GM18907 (cell line): ENCODE data around the gene REPS2.

Experiments used
- ATAC-seq: cut with Tn5 transposase; IDR thresholded peaks from one replicate; pipeline ENCODE4 v1.9.1; 2021; ENCODE audit warnings: mild to moderate bottlenecking, moderate library complexity; ENCODE audit not compliant: unreplicated experiment

REPS2 gene

DNA sequence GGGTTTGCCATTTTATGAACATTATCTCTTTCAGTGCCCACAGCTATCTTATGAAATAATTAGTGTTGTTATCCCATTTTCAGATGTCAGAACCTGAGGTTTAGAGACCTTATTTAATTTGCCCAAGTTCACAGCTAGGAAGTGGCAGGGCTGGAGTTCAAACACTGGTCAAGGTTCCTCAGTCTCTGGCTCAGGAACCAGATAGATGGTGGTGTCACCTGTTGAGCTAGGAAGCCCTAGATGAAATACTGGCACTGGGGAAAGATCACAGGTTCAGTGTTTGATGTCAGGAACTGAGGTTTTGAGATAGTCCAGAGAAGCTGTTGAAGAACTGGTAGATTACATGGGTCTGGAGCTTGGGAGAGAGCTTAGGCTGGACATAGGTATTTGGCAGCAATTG lies 85.4 kb downstream of the REPS2 start:
- no peak for ATAC-seq

DNA sequence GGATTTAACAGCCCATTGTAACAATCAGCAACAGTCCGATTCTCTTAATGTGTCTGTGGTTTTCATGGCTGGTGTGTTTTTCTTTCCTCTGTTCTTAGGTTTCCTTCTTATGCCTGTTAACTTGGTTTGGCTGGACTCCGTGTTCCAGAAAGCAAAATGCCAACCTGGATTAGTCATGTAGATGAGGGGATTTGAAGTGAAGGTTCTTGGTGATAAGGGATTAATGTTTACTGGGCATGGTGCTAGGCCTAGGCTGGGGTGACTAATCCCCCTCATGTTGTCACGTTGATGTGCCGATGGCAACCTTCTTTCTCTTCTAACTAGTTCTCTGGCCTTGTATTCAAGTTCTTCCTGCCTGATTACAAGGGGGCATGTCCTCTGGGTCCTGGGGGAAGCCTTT lies 85.9 kb downstream of the REPS2 start:
- ATAC-seq, result no peak

DNA sequence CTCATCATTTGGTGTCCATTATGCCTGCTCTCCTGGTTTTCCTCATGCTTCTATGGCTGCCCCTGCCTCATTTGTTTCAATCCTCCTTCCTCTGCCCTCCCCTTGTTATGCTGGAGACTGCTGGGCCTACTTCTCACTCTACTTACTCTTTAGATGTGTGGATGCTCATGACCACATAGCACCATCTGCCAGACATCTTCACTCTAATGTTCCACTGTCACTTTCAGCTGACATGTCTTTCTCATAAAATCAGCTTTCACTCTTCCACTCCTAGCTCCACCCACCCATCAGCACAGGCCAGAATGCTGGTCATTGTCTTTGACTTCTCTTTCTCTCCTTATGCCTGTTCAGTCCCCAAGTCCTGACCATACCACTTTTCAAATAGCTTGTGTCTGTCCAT lies 86.8 kb downstream of the REPS2 start:
- ATAC-seq, result no peak

DNA sequence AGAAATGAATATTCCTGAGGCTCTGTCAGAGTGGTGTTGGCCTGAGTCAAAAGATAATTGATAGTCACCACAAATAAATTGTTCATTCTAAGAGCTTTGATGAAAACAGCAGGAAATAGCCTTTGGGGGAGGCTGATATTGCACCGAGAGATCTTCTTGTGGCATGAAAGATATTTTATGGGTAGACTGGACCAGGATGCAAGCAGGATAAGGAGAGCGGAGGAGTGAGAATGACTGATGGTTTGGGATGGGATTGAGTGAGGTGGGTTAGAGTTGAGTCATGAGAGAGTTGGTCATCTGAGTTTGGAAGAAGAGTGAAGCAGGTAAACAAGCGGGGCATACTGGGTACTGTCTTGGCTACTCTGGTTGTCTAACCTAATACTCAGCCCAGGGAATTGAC lies 88.7 kb downstream of the REPS2 start:
- no peak for ATAC-seq

DNA sequence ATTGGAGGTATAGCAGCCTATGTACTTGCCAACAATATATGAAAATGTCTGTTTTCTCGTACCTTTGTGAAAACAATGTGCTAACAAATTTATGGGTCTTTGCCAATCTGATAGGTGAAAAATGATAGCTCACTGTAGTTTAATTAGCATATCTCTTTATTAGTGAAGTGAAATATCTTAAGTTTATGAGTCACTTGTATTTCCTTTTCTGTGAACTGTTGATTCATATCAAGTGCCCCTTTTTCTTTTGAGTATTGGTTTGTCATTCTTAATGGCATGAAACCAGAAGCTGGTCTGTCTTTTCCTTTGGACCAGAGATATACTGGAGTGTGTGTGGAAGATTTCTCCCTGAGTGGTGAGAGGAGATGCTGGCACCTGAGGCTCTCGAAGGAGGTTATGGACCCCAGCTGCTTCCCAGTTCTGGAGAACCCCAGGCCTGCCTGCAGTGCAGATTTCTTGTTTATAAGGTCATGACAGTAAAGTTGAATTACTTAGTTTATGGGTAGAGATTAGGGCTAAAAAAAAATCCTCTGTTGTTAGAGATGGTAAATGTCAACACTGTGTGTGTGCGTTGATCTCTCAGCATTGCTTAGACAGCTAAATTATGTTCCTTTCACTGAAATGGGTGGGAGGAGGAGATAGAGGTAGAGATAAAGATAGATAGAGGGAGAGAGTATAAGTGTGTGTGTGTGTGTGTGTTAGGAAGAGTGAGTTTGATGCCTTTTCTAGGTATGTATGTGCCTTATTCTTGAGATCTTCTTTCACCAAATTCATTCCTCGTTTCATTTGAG lies 89.9 kb downstream of the REPS2 start:
- no peak for ATAC-seq

DNA sequence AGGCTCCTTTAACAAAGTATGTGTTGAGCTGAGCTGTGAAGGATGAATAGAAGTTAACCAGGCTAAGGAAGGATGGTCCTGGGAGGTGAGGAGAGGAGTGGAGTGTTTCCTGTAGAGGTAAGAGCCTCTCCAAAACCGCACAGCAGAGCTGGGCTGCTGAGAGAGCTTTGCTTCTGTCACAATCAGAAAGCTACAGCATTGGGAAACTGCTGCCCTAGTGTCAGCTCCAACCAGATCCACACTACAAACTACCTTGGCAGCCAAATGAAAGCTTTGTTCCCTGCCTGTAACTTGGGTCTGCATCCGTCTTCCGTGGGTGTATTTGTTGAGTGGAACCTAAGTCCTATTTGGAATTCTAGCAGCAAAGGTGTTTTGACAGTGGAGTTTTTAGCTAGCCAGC lies 91.8 kb downstream of the REPS2 start:
- ATAC-seq, result no peak

DNA sequence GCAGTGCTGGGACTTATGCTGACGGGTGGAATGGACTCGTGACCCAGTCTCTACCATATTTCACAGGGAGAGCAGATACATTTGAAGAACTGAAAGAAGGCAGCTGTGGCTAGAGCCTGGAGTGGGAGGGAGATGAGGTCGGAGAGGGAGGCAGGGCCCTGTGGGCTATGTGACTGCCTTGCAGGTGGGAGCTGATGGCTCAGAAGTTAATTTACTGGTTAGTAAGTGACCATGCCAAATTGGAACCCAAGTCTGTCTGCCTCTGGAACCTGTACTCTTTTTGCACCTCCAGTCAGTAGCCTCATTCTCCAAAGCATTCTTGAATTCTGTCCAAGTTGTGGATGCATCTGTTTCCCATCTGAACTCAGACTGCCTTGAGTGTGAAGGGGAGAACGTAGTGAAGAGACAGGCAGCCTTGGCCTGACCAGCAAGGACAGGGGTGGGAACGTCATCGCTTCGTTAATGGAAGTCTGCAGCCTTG lies 92.3 kb downstream of the REPS2 start:
- ATAC-seq, result no peak

DNA sequence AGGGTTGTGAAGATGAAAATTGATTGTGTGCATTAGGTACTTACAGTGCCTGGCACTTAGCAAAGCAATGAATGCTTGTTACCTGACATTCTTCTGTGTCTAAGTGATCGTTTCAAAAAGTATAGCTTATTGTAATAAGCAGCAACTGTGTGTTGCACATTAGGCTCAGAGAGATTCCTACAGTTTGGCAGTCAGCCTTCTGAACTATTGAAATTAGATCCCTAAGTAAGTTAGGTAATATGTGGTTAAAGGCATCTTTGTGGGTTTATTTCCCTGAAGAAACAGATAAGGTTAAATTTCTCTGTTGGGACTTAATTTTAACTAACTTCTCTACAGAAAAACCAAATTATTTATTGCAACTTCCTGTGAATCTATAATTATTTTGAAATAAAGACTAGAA lies 93.4 kb downstream of the REPS2 start:
- ATAC-seq, result no peak

DNA sequence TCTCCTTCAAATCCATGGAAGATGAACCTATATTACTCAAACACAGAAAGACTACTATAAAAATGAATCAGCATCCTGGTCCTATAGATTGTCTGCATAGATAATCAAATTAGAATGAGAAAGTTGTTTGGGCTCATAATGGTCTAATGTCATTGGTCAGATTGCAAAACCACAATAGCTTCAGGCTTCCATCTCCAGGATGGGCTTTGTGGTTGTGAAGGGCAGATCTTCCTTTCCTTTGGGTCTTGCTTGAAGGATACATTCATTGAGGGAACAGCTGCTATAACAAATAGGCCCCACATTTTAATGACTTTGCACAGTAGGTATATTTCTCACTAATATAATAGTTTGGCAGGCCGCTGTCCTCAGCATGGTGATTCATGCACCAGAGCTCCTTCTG lies 94.3 kb downstream of the REPS2 start:
- ATAC-seq, result no peak

DNA sequence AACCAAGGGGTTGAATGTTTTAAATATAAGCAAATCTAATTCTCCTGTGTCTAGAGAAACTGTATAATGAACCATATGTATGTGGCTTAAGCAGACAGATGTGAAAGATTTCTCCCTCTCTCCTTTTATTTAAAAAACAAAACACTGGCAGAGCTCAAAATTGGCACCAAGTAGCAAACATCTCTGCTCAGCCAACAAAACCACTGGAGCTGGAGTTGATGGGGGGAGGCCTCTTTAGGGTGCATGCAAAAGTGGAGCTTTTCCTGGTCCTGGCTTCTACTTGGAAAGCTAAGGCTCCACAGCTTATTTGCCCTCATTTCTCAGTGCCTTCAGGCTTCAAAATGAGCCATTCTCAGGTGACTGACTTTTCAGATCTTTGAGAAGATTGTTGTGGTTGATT lies 95.6 kb downstream of the REPS2 start:
- ATAC-seq, result no peak

DNA sequence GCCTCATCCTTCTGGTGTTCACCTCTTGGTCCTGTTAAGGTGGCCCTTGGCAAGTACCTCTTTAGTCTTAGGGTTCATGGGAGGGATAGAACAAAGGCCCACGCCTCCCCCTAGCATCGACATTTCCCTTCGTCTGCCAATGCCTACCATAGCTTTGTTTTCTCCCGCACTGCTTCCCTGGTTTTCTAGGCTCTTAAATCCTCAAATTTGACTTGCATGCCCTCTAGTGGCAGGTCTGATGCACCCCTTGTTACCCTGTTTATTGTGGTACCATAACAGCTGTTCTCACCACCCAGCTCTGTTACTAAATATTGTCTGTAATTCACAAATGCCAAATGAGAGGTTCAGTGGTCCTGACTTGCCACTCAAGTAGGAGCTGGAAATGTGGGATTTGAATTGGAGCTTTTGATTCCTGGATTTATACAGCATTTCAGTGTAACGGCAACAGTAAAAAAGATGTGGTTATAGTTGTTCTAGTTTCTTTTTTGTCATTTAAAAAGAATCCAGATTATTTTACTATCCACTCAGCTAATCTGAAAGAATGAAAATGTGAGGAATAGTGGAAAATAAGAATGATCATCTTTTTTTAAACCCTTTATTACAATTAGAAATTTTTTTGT lies 100.1 kb downstream of the REPS2 start:
- no peak for ATAC-seq

DNA sequence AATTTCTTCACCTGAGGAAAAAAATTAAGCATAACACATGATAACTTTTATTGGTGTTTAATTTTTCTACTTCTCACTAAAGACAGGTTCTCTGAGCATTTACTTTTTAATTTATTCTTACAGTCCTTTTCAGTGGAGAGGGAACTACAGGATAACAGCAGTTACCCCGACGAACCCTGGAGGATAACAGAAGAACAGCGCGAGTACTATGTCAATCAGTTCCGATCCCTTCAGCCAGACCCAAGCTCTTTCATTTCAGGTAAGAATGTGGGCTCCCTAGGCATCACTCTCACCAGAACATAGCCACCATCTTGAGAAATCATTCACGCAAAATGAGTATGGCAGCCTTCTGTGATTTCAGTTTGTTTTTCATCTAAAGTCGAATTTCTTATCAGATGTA lies 100.8 kb downstream of the REPS2 start:
- ATAC-seq, result no peak

DNA sequence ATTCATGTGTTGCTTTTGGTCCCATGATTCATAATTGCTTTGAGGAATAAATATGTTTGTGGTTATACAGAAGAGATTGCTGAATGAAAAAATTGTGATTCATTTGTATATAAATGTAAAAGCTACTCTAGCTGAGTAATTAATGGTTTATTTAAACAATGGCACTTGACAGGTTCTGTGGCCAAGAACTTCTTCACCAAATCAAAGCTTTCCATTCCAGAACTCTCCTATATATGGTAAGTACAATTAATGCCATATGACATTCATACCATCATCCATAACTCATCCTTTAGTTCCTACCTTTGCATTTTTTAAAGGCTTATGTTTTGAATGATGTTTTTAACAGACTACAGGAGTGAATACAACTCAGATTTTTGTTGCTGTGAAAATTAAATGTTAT lies 105.8 kb downstream of the REPS2 start:
- no peak for ATAC-seq

DNA sequence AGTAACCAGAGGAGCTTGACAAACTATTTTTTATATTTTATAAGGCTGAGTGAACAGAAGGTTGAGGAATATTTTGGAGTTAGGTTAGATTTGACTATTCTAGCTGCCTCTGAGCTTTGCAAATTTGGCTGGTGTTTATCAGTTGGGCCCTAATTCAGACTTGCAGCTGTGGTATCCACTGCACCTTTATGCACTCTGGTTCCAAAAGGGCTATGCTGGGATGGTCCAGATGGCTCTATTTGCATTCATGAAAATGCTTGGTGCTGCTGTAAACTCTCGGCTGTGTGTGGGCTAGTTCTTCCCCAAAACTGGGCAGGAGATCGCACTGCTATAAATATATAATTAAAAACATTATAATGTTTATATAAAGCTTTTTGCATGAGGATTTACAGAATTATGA lies 106.3 kb downstream of the REPS2 start:
- ATAC-seq, result no peak

DNA sequence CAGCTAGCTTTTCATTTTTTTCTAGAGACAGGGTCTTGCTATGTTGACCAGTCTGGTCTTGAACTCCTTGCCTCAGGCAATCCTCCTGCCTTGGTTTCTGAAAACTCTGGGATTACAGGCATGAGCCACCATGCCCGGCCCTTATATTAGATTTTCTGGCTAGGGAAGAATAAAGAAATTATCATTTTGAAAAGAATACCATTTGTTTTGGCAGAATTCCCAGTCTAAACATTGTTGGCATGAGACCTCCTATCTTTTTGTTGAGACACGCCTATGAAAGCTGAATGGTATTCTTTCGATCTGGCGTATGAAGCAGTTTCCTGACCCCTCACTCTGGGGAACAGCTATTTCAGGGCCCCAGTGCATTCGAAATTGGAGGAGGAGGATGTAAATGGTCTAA lies 107.0 kb downstream of the REPS2 start:
- no peak for ATAC-seq

DNA sequence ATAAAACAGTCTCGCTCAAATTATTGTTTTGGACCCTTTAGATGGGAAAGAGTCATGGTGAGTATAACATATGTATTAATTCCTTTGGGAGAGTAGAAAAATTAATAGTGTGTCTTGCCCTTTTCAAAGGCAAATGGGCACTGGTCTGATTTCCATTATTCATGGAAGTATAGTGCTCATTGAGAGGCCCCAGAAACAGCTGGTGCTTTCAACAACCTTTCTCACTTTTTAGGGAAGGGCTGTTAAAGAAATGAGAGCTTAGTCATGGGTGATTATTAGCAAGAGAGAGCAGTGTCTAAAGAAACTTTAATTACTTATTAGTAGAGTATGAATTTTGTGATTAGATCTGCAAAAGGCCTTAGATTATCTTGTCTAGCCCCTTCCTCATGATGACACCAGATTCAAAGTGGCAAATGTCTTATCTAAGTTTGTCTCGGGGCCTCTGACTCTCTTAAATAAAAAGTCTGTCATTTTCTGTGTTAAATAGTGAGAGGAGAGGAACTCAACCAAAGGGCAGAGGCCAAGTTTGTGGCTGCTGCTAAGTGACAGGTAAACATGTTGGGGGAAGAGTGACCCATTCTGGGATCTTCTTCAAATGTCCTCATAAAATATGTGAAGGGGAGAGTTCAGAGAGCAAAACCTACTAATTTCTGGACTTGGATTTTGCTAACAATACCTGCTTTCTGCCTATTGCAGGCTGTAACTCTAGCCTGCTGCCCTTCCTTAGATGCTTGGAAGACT lies 110.6 kb downstream of the REPS2 start:
- no peak for ATAC-seq

DNA sequence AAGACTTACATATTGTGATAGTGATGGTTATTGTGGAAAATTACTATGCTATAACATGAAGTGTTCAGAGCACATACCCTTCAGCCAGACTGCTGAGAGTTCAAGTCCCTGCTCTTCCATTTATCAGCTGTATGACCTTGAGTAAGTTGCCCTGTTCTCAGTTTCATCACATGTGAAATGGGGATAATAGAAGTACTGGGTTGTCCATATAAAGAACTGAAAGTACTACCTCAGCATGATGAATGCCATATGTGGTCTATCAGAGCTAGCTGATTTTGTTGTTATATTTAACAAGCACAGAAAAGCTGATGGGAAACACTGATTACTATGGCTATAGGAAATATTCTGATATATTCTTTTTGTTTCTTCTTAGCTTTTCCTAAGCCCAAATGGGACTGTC lies 115.6 kb downstream of the REPS2 start:
- no peak for ATAC-seq

DNA sequence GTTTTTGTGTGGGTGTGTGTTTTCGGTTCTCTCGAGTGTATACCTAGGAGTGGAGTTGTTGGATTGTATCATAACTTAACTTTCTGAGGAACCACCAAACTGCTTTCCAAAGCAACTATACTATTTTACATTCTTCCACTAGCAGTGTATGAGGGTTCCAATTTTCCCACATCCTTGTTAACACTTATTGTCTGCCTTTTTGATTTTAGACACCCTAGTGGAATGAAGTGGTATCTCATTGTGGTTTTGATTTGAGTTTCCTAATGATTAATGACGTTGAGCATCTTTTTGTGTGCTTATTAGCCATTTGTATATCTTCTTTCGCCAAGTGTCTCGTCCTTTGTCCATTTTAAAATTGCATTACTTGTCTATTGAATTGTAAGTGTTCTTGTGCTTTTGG lies 118.6 kb downstream of the REPS2 start:
- no peak for ATAC-seq

DNA sequence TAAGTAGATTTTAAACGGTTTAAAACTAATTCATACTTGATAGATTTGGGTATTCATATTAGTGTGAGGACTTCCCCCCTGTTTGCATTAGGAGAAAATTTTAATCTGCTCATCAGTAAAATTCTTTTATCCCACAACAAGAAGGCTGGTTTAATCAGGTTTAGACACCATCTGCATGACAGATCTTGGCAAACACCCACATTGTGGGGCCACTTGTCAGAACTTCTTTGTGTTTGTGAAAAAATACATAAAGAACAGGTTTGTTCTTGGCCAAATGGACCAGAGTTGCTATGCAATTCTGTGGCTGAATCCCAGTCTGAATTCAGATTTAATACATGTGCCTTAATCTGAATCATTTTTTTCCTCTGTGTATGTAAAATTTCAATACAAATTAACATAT lies 121.1 kb downstream of the REPS2 start:
- no peak for ATAC-seq

DNA sequence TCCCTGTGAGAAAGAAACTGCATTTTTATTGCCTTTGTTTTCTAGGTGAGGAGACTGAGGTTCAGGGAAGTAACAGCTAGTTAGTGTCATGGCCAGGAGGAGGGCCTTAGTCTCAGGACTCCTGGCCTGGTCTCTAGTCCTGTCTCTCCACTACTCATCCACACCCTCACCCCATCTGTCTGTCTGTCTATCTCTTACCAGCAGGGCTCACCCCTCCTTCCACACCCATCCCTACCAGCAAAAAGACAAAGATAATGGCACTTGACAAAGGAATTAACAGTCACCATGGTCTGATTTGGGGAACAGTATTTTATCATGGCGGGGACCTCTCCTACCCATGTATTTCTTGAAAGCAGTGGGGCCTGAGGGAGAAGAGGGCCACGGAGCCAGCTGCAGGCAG lies 125.8 kb downstream of the REPS2 start:
- ATAC-seq, result no peak

DNA sequence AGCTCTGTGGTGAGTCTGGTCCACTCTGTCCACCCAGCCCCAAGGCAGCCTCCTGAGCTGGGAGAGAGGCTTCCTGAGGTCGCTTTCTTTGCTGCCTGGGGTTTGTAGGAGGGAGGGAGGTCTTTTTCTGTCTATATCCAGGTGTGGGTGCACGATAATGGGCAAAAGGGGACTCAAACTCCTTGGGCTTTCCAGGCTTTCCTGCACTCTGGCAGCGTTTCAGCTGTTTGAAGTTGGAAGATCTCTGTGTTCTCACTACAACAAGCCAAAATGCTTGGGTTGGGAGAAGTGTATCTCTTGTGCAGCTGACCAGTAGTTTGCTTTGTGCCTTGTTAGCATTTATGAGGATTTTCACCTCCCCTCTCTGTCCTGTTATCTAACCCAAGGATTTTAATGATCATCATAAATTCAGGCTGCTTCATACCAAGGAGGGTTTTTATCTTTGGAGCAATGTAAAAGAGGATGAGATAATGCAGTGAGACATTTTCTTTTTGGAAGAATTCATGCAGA lies 126.3 kb downstream of the REPS2 start:
- no peak for ATAC-seq

DNA sequence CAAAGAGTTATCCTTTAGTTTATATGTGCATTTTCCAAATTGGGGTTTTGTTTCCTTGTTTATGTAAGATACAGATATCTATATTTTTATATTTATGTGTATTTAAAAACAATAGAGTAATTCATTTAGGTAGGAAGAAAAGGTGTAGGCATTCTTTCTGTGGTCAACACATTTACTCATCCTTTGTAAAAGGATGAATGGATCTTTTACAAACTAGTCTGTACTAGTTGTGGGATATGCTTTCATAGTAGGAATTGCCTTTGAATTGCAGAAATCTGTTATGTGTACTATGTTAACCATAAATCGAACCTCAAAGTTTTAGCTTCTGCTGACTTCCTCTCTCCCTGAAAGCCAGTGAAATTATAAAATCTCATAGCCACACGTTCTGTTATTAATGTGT lies 128.5 kb downstream of the REPS2 start:
- ATAC-seq, result no peak
